Measurements from ENCODE around the gene CLEC4F.

GRCh38 chr2:70842401-70842800, 22.0 kb upstream of the CLEC4F start:
- TF ChIP-seq, protein P1, sequence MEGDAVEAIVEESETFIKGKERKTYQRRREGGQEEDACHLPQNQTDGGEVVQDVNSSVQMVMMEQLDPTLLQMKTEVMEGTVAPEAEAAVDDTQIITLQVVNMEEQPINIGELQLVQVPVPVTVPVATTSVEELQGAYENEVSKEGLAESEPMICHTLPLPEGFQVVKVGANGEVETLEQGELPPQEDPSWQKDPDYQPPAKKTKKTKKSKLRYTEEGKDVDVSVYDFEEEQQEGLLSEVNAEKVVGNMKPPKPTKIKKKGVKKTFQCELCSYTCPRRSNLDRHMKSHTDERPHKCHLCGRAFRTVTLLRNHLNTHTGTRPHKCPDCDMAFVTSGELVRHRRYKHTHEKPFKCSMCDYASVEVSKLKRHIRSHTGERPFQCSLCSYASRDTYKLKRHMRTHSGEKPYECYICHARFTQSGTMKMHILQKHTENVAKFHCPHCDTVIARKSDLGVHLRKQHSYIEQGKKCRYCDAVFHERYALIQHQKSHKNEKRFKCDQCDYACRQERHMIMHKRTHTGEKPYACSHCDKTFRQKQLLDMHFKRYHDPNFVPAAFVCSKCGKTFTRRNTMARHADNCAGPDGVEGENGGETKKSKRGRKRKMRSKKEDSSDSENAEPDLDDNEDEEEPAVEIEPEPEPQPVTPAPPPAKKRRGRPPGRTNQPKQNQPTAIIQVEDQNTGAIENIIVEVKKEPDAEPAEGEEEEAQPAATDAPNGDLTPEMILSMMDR (conservative IDR thresholded peaks at IDR 0.05) = no peak
- TF ChIP-seq ZFX (IDR thresholded peaks at IDR 0.05) = no peak

All from C4-2B (cell line).